HG03521 (cell line): Measurements from ENCODE around the gene FAM110A.
A peak's percentile ranks its signal among the peaks of the same experiment; 100 is the strongest.
"Not testable (repeated sequence)": the region's sequence is repeated elsewhere in the genome, so short reads cannot be mapped to it uniquely, and the experiment has no call there.

Source experiments
- ATAC-seq: cut with Tn5 transposase; IDR thresholded peaks from one replicate; pipeline ENCODE4 v1.9.1; 2021; ENCODE audit warnings: mild to moderate bottlenecking, moderate library complexity; ENCODE audit not compliant: unreplicated experiment

The FAM110A gene

DNA sequence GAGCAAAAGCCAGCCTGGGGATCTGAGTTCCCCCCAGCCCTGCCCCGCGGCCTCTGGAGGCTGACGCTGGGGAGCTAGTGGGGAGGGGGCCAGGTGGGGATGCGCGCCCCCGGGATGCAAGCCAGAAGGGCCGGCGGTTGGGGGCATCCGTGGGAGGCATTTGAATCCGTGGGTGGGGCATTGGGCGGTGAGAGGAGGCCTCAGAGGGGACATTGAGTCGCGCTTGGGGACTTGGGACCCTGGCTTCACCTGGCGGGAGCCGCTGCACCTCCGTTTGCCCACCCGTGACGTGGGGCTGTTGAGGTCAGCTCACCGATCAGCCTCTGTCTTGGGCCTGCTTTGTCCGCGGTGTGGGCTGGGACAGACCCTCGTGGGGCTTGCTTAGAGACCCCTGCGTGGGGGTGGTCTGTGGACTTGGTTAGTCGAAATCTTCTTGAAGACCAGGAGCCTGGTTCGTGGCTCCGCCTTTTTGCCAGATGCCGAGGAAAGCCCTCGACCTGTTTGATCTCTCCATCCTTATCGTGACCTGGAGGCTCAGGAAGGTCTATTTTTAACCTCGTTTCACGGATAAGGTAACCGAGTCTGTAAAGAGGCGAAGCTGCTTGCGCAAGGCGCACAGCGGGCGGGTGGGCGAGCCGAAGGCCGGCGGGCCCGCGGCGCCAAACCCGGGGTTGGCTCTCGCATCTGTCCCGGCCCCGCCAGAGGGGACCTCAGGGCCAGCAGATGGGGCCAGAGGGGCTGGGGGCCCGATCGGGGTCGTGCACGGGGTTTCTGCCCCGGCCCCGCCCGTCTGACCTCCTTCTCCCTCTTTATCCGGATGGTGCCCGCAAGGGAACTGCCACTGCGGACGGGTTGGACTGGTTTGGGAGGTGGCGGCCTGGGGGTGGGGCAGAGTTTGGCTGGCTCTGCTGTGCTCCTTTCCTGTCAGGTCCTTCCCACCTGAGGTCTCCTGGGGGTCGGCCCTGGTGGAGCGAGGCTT lies 8.3 kb downstream of the FAM110A start:
- no peak for ATAC-seq

DNA sequence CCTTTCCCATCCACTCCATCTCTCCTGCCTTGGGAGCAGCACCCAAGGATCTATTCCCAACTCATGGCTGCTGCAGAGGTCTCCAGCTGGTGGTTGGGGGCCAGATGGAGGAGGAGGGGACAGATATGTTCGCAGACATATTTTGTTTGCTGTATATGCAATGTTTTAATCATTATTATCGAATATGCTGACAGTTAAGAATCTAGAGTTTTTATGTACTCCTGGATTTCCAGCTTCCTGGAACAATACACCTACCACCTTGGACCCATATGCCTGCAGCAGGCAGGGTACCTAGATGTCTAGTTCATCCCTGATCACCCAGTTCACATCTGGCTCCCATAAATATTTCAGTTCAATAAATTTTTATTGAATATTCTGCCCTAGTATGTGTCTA lies 9.0 kb downstream of the FAM110A start:
- no peak for ATAC-seq

DNA sequence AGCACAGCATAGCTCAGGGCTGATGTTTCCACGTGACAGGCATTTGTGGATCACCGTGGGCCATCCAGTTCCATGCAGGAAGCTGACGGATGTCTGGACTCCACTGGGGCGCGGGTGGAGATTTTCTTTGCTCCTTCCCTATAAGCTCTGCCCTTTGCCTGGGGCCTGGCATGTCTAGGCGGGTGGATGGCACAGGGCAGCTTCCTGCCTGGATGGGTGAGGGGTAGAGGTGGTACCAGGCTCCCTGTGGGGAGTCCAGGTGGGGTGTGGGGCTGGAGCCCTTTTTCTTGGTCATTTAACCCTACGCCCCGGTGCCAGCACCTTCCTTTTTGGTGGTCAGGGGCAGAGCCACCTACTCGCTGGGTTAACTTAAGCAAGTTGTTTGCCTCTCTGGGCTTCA lies 10.4 kb downstream of the FAM110A start:
- no peak for ATAC-seq

DNA sequence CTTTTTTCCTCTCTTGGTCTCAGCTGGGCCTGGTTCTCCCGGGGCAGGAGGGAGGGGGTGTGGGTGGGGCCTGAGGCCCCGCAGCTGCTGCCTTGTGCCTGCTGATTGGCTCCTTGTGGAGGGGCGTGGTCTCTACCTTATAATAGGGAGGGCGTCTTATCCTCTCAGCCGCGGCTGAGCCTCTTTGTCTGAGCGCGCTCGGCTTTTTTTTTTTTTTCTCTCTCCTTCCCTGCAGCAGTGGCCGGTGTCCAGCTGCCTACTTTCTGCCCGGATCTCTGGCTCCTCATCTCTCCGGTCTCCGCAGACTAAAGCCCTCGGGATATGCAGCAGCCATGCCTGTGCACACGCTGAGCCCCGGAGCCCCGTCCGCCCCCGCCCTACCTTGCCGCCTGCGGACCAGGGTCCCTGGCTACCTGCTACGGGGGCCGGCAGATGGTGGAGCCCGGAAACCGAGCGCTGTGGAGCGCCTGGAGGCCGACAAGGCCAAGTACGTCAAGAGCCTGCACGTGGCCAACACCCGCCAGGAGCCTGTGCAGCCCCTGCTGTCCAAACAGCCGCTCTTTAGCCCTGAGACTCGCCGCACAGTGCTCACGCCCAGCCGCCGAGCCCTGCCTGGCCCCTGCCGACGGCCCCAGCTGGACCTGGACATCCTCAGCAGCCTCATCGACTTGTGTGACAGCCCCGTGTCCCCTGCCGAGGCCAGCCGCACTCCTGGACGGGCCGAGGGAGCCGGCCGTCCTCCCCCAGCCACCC lies 11.1 kb downstream of the FAM110A start:
- peak; percentile 91 for ATAC-seq

DNA sequence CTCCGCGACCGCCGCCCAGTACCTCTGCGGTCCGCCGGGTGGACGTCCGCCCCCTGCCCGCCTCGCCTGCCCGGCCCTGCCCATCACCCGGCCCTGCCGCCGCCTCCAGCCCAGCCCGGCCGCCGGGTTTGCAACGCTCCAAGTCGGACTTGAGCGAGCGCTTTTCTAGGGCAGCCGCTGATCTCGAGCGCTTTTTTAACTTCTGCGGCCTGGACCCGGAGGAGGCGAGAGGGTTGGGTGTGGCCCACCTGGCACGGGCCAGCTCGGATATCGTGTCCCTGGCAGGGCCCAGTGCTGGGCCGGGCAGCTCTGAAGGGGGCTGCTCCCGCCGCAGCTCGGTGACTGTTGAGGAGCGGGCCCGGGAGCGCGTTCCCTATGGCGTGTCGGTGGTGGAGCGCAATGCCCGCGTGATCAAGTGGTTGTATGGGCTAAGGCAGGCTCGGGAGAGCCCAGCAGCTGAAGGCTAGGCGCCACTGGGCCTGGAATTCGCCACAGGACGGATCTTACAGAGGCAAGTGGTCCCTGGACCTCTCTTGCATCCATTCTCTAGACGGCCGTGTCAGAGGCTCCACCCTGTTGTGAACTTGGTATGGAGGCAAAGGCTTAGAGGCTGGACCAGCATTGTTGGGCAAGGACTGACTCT lies 11.8 kb downstream of the FAM110A start:
- ATAC-seq: no peak

DNA sequence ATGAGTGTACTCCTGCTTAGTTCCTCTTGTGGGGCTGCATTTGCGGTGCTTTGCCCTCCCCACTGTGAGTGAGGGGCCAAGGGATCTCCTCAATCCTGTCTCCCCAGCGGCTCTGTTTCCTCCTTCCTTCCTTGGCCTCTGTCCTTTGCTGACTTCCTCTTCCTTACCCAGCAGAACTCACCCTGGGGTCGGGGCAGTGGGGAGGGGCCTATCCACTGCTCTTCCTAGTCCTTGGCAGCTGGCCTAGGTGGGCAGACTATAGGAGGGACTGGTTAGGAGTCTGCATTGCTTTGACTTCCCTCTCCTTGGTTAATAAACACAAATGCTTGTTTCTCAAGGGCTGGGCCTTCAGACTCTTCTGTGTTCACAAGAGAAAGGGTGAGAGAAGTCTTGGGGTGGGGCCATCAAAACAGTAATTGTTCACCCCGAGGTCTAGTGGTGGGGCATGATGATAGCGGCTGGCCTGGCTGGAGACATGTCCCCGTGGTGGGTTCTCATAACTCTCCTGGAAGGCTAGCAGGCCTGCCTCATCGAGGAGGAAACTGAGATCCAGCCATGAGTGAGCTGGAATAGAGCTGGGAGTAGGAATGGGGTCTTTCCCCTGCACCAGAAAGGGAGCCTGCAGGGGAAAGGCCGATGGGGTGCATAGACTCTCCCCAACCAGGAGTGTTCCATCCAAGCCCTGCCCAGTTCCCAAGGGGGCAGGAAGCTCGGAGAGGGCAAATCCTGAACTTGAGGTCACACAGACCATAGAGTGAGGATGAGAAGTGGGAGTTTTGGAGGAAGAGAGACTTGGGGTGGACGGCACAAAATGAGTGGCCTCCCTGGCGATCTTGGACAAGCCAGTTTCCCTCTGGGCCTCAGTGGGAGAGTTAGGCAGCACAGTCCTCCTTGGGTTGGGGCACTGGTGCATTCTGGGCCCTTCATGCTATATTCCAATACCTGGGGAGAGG lies 12.7 kb downstream of the FAM110A start:
- ATAC-seq: no peak

DNA sequence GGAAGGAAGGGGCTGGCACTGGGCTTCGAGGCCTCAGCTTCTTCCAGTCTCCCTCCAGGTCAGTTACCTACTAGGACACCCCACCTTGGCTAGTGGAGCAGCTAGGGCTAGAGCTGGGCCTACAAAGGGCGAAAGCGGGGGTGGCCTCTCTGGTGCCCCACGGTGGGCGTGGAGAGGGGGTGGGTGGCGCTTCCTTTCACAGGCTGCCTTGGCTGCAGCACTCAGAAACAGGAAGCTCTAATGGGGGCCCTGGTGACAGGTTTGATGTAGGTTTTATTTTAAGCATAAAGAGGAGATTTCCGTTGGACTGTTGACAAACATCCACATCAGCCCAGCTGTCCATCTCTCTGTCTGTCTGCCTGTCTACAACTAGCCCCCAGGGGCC lies 13.4 kb downstream of the FAM110A start:
- no peak for ATAC-seq

DNA sequence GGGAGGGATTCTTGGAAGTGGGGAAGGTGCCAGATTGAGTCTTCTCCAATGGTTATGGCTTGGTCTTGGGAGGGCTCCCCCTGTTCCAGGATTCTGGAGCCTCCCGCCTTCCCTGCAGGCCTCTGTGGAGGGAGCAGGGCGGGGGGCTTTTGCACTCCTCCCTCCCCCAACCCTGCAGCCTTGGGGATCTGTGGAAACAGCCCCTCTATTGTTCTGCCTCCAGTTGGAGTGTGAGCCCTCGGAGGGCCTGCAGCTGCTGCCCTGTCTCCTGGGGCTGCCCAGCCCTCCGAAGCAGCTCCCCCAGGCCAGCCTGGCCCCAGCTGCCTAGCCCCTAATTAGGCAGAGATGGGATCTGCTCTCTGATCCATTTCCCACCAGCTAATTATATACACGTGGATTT lies 14.7 kb downstream of the FAM110A start:
- ATAC-seq: no peak

DNA sequence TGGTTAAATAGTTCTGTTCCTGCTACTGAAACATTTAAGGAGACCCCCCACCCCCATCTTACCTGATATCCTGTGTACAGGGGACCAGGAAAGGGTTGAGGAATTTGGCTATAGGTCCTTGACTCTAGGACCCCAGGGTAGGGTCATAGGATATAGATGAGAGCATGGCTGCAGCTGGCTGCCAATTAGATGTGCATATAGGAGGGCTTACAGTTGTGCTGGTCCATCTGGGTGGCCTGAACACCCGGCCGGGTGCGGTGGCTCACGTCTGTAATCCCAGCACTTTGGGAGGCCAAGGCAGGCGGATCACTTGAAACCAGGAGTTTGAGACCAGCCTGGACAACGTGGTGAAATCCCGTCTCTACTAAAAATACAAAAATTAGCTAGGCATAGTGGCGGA lies 15.2 kb downstream of the FAM110A start:
- not testable (repeated sequence) for ATAC-seq

DNA sequence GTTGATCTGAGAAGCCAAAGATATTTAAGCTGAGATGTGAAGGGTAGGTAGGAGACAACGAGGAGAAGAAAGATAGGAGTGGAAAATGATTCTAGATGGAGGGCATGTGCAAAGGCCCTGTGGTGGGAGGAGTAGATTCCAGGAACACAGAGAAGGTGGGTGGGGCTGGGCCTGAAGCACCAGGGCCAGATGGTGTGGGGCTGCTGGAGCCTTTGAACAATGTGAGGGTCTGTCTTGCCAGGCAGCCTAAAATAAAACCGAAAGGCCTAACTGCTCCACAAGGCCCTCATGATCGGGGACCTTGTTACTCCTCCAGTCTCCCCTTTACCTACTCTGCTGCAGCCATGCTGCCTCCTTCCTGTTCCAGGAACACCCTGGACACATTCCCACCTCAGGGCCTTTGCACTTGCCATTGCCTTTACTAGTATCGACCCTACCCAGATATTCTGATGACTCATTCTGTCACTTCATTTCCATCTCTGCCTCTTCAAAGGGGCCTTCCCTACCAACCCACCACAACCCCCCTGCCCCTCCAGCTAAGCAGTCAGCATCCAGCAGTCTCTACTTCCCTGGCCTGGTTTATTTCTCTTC lies 20.0 kb downstream of the FAM110A start:
- ATAC-seq: no peak

DNA sequence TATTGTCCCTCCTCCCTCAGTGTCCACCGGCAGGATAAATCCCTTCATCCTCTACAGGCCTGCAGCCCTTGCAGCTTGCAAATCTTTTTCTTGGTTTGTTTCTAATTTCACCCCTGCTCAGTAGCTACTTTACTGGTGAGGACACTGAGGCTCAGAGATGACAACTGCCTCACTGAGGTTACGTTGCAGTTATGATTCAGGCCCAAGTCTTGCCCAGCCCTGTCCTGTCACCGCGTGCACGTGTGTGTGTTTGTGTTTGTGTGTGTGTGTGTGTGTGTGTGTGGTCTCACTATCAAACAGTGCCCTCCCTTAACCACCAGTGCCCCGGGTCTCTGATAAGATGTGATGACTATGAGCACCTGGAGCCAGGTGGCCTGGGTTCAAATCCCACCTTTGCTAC lies 21.1 kb downstream of the FAM110A start:
- no peak for ATAC-seq

DNA sequence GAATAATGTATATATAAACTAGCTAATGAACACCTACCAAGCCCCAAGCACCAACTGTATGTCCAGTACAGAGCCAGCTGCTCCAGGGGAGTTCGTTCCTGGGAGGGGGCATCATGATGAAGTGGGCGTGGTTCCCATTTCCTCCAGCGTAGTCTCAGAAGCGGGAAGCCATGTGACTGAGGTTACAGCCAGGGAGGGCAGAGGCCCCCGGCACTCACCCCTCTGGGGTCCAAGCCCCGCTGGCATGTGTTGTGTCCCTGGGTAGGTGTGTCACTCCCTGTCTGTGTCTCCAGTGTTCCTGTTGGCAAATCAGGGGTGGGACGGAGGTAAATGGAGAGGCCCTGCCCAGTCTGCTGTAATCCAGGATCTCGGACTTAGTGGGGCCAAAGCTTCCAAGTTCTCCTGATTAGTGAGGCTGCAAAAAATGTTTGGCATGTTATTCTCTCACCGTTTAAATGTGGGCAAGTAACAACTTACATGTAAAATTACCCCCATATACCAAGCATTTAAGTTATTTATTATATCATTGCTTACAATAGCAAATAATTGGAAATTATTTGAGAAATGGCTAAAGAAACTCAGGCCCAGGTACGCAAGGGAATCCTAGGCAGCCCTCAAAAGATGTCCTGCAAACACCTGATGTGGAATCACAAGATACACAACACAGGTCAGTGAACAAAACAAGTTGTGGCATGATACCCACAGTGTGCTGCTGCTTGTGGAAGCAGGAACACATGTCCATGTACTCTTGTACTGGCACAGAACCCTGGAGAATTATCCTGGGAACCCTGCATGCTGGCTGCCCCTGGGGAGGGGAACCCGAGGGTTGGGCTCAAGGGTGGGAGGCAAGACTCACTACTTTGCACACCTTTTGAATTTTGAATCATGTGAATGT lies 22.2 kb downstream of the FAM110A start:
- no peak for ATAC-seq

DNA sequence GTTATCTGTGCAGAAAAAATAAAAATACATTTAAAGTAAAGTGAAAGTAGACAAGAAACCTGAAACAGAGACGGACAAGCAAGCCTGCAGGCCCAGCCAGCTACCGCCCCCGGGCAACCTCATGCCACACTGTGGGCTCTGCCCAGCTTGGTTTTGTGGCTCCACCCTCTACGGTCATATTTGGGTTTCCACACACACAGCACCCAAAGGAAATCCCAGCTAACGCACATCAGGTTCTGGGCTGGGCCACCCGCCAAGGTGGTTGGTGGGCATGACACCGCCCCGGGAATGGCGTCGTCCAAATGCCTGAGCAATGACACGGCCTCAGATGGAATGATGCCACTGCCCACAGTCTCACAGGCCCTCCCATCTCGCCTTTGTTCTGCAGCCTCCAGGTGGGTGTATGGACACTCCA lies 22.9 kb downstream of the FAM110A start:
- ATAC-seq: no peak

DNA sequence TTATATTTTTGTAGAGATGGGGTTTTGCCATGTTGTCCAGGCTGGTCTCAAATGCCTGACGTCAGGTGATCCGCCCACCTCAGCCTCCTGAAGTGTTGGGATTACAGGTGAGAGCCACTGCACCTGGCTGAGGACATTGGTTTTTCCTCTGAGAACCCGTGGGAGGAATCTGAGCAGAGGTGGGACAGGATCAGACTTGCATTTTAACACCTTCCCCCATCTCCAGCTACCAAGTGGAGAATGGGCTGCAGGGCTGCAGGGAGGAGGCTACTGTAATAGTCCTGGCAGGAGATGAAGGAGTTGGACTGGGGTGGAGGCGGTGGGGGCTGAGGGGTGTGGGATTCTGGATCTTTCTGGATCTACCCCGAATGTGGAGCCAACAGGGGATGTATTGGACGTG lies 24.5 kb downstream of the FAM110A start:
- ATAC-seq: no peak

DNA sequence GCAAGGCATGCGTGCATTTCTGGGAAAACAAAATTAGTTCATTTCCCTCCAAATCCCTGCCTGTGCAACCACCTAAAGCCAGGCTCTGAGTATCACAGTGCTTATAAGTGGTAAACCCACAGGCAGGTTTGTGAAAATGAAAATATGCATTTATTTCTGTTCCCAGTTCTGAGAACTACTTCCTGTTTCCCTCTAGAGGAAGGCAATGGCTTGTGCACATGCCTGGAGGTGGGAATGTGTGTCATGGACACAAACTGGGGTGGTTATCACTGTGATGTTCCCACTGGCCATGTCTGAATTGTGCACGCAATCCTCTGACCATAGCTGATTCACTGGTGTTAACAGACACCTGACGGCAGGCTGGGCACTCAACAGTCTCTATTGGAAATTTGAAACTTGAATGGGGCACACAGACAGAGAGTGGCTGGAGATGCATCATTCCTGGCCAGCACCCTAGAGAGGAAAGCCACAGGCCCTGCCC lies 26.3 kb downstream of the FAM110A start:
- ATAC-seq: no peak

DNA sequence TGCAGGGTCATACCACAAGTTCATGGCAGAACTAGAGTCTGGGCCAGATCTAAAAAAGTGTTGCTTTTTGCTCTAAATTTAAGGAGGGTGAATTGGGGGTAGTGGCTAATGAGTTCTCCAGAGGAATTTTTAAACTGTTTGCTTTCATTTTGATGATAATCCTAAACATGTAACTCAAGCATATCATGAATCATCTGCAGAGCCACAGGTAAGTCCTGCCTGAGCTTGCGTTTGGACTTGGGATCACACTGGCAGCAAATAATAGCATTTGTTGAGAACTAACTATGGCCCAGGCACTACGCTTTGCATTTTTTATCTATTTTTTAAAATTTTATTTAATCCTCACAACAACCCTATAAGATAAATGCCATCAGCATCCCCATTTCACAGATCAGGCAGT lies 27.4 kb downstream of the FAM110A start:
- no peak for ATAC-seq

DNA sequence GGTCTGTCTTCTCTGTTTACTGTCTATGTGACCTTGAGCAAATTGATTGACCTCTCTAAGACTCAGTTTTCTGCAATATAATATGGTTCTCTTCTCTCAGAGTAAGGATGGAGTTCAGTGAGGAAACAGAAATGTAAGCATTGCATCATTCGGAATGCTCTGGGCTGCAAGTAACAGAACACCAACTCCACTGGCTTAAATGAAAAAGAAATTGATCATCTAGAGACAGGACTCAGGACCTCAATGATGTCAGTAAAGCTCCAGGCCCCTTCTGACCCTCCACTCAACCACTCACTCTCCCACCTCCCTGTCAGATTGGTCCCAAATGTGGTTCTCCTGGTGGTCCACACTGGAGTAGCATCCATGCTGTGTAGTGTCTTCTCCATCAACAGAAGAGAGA lies 31.9 kb downstream of the FAM110A start:
- no peak for ATAC-seq

DNA sequence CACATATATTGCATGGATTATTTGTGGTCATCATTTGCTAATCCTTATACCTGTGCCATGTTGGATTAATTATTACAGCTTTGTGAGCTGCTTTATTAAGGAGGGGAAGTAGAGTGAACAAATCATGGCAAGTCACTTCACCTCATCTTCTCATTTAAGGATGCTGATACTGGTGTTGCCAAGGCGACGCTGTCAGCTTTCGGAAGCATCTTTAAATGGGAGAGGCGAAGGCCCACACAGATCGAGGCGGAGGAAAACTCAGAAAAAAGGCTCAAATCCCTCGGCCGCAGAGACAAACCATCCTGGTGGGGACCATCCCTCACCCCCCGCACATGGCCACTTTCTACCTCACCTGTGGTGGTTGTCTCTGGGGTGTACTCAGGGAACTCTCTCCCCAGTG lies 34.8 kb downstream of the FAM110A start:
- ATAC-seq: no peak

DNA sequence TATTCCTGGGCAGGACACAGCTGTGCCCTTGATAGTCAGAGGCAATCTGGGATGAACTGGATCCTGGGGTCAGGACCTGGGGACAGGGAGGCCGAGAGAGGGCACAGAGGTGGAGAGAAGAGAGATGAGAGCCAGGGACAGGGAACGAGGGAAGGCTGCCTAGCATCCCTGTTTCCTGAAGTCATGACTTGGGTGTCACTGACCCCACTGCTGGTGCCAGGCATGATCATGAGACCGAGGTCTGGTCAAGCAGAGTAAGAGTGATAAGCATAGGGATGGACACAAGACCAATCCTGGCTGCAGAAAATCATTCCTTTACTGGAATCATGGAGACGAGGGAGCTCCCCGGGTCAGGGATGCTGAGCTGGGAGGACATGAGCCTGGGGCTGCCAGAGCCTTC lies 36.1 kb downstream of the FAM110A start:
- no peak for ATAC-seq
